Measurements from ENCODE around the gene TSPYL1. TPM values are rescaled to one million over a fixed set of nuclear protein-coding genes. Genes with fewer than 3 reads are reported as not detected.

Gene TSPYL1
- total RNA-seq, 1 experiment from 2014 or later, result 70.3 TPM

- ChIA-PET RAD21 (ENCODE audit: low non-redundant PET in 1 of 2, low total read pairs in 2 of 2, uncharacterized antibody in 2 of 2, unreplicated experiment in 2 of 2) (no interaction called here), CTCF (no interaction called here), POLR2A (no interaction called here)
- no peaks in the 10 kb centered on the region; the same call in 1 of the 2 replicates for H3K79me2 ChIP-seq (ENCODE audit: insufficient read depth, low read length)
- TF ChIP-seq REST (IDR thresholded peaks at IDR 0.05; ENCODE audit: low read depth), result no peak
- no peak for TF ChIP-seq ZBTB33 (IDR thresholded peaks at IDR 0.05; ENCODE audit: extremely low read depth, insufficient replicate concordance, low read length)
- no peak for TF ChIP-seq POLR2AphosphoS5 (IDR thresholded peaks at IDR 0.05; ENCODE audit: low read depth, low read length)
- H3K9me2 ChIP-seq (ENCODE audit: insufficient read depth), result no peaks in the 10 kb centered on the region
- H3K4me3 ChIP-seq (replicated peaks in 1 of 2; ENCODE audit: low read depth in 1 of 2, low read length in 2 of 2), result no peak overlapping the region
- no peak overlapping the region for H3K9ac ChIP-seq (ENCODE audit: low read length)
- no peaks in the 10 kb centered on the region for H4K20me1 ChIP-seq (ENCODE audit: insufficient read depth)
- H3K4me1 ChIP-seq (ENCODE audit: control insufficient read depth in 1 of 2, insufficient read depth in 2 of 2, low read length in 2 of 2), result no peaks in the 10 kb centered on the region
- DNase-seq (ENCODE audit: low read depth, low spot score), result no peak
- H2AFZ ChIP-seq (ENCODE audit: low read depth, low read length, poor library complexity, severe bottlenecking), result no peak overlapping the region
- intact Hi-C loops (cut with micrococcal nuclease), result no loop called here
- BruUV-seq (replicated peaks), result no TSS peak
- no peak overlapping the region for H3K4me2 ChIP-seq (ENCODE audit: low read length)
- H3K27ac ChIP-seq (ENCODE audit: low read depth, low read length), result no peak overlapping the region
- no peak for ATAC-seq
- no peaks in the 10 kb centered on the region for H3K27me3 ChIP-seq (ENCODE audit: insufficient read depth, low read length)
- no peaks in the 10 kb centered on the region for H3K9me3 ChIP-seq (ENCODE audit: control insufficient read depth in 1 of 2, insufficient read depth in 1 of 2, low read depth in 1 of 2, low read length in 2 of 2)
- no peaks in the 10 kb centered on the region for H3K36me3 ChIP-seq (ENCODE audit: control insufficient read depth in 1 of 2, insufficient read depth in 2 of 2, low read length in 2 of 2)
Observed at GRCh38 chr6:116258520-116258919, 21.2 kb downstream of the TSPYL1 start.
